NCI-H2196 treated with DMSO at 0.1 percent for 48 hours (cell line): ENCODE results near the gene NEURL4.

Experiments
- DNase-seq: peaks from one replicate; lab custom pipeline; 2025; ENCODE audit not compliant: unreplicated experiment; lab: John Stamatoyannopoulos, UW

Gene NEURL4

GRCh38 chr17:7280519-7281073 is 48.5 kb downstream of the NEURL4 start:
- peak; percentile 83 for DNase-seq

GRCh38 chr17:7279448-7279847 is 49.7 kb downstream of the NEURL4 start:
- DNase-seq = no peak

GRCh38 chr17:7266784-7267183 is 62.4 kb downstream of the NEURL4 start:
- no peak for DNase-seq
